NCI-H748 (cell line): ENCODE results near the gene KRTAP5-3.
"Not testable (repeated sequence)": the region's sequence is repeated elsewhere in the genome, so short reads cannot be mapped to it uniquely, and the experiment has no call there.

Experiments
- DNase-seq: peaks from one replicate; lab custom pipeline; 2025; ENCODE audit not compliant: unreplicated experiment; lab: John Stamatoyannopoulos, UW

The KRTAP5-3 gene

GRCh38 chr11:1622086-1622485 is 13.8 kb upstream of the KRTAP5-3 start, which contains the start of gene KRTAP5-4:
TSS of gene KRTAP5-4 (minus strand) at chr11:1622138. CDS start at chr11:1622093, 45 bp downstream.
- DNase-seq, result no peak

- DNase-seq, result no peak
These were observed 11.2 kb upstream of the KRTAP5-3 start for GRCh38 chr11:1619449-1619848.

- no peak for DNase-seq
These were observed 10.0 kb upstream of the KRTAP5-3 start for GRCh38 chr11:1618231-1618630.

GRCh38 chr11:1607901-1608300 is 362 bp downstream of the KRTAP5-3 start:
- DNase-seq, result not testable (repeated sequence)

- not testable (repeated sequence) for DNase-seq
These were observed 962 bp downstream of the KRTAP5-3 start for GRCh38 chr11:1607156-1607845.

- not testable (repeated sequence) for DNase-seq
These were observed 2.3 kb downstream of the KRTAP5-3 start for GRCh38 chr11:1605923-1606322.

- no peak for DNase-seq
These were observed 3.6 kb downstream of the KRTAP5-3 start for GRCh38 chr11:1604711-1605110.

GRCh38 chr11:1604181-1604580 is 4.1 kb downstream of the KRTAP5-3 start:
- DNase-seq, result no peak

- DNase-seq, result peak; percentile 86
These were observed 4.6 kb downstream of the KRTAP5-3 start for GRCh38 chr11:1603629-1604028.

GRCh38 chr11:1601663-1602062 is 6.6 kb downstream of the KRTAP5-3 start:
- peak; percentile 31 for DNase-seq

- no peak for DNase-seq
These were observed 7.6 kb downstream of the KRTAP5-3 start for GRCh38 chr11:1600626-1601025.

GRCh38 chr11:1598816-1599215 is 9.4 kb downstream of the KRTAP5-3 start:
- no peak for DNase-seq

GRCh38 chr11:1598406-1598805 is 9.9 kb downstream of the KRTAP5-3 start:
- DNase-seq, result not testable (repeated sequence)

- no peak for DNase-seq
These were observed 10.3 kb downstream of the KRTAP5-3 start, which contains the start of gene KRTAP5-2 for GRCh38 chr11:1597994-1598380. TSS of gene KRTAP5-2 (minus strand) at chr11:1598294. CDS start at chr11:1598250, 44 bp downstream.

GRCh38 chr11:1597331-1597993 is 10.8 kb downstream of the KRTAP5-3 start:
- DNase-seq, result no peak

- DNase-seq, result peak; percentile 65
These were observed 11.6 kb downstream of the KRTAP5-3 start for GRCh38 chr11:1596576-1597121.

GRCh38 chr11:1595994-1596575 is 12.2 kb downstream of the KRTAP5-3 start:
- DNase-seq, result peak; percentile 19

- DNase-seq, result peak; percentile 87
These were observed 15.6 kb downstream of the KRTAP5-3 start for GRCh38 chr11:1592628-1593027.

GRCh38 chr11:1589996-1590395 is 18.3 kb downstream of the KRTAP5-3 start:
- DNase-seq, result no peak

GRCh38 chr11:1589191-1589963 is 18.9 kb downstream of the KRTAP5-3 start:
- not testable (repeated sequence) for DNase-seq

GRCh38 chr11:1586699-1587098 is 21.6 kb downstream of the KRTAP5-3 start:
- no peak for DNase-seq
